Neural crest cell (in vitro differentiated cells): Measurements from ENCODE around the gene SAG. TPM values are rescaled to one million over a fixed set of nuclear protein-coding genes. Genes with fewer than 3 reads are reported as not detected.

Experiments
- DNase-seq: peaks from one replicate; pipeline ENCODE4 v3.0.0; 2021; ENCODE audit warnings: low read depth, mixed read lengths, low spot score
- H3K27ac Mint-ChIP-seq: one replicate; pipeline ENCODE4 v1.8.0; 2021; ENCODE audit warnings: mild to moderate bottlenecking, mixed read lengths; ENCODE audit not compliant: unreplicated experiment
- H3K27me3 Mint-ChIP-seq: 2 replicates; pipeline ENCODE4 v1.8.0; 2021; ENCODE audit warnings: low read depth, mild to moderate bottlenecking, mixed read lengths
- H3K36me3 Mint-ChIP-seq: 2 replicates; pipeline ENCODE4 v1.8.0; 2021; ENCODE audit warnings: low read depth, mild to moderate bottlenecking, mixed read lengths
- H3K4me1 Mint-ChIP-seq: 2 replicates; pipeline ENCODE4 v1.8.0; 2021; ENCODE audit warnings: mixed read lengths
- H3K4me3 Mint-ChIP-seq: one replicate; pipeline ENCODE4 v1.8.0; 2021; ENCODE audit warnings: mild to moderate bottlenecking, mixed read lengths
- H3K9me3 Mint-ChIP-seq: 2 replicates; pipeline ENCODE4 v1.8.0; 2021; ENCODE audit warnings: mixed read lengths
- total RNA-seq: library from RNA; stranded (reverse); gene quantifications from 2 replicates; pipeline ENCODE4 v1.2.1, GENCODE V29; 2021
- TF ChIP-seq, protein P1 (sequence below): fragments of 200-600 bp; sonication (generic); conservative IDR thresholded peaks from 2 replicates; pipeline ENCODE4 v1.5.0; 2021; ENCODE audit warnings: antibody characterized with exemption, mild to moderate bottlenecking

Gene SAG
- total RNA-seq, 1 donor from 2014 or later, result not detected

DNA sequence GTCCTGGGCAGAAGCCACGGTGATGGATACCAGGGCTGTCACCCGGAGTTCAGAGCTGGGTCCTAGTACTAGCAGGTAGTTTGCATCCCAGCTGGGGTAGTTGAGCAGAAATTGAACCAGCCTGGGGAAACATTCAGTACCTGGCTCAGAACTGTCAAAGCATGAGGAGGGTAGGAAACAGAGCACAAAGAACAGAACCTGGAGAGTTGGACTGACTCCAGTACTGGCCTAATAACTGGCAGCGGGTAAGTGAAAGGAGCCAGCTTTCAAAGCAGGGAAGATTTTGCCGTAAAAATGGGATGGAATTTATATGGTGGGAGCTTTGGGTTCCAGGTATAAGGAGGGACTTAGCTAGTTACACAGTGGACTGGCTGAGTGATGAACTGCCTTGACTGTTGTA lies 32.4 kb upstream of the SAG start:
- H3K4me1 Mint-ChIP-seq, result no peaks in the 10 kb centered on the region
- peaks cover 20% of the 10 kb centered on the region for H3K36me3 Mint-ChIP-seq
- H3K4me3 Mint-ChIP-seq, result no peak overlapping the region
- H3K27ac Mint-ChIP-seq, result no peak overlapping the region
- H3K9me3 Mint-ChIP-seq, result no peaks in the 10 kb centered on the region
- DNase-seq, result no peak
- H3K27me3 Mint-ChIP-seq, result no peaks in the 10 kb centered on the region
- TF ChIP-seq, protein P1, sequence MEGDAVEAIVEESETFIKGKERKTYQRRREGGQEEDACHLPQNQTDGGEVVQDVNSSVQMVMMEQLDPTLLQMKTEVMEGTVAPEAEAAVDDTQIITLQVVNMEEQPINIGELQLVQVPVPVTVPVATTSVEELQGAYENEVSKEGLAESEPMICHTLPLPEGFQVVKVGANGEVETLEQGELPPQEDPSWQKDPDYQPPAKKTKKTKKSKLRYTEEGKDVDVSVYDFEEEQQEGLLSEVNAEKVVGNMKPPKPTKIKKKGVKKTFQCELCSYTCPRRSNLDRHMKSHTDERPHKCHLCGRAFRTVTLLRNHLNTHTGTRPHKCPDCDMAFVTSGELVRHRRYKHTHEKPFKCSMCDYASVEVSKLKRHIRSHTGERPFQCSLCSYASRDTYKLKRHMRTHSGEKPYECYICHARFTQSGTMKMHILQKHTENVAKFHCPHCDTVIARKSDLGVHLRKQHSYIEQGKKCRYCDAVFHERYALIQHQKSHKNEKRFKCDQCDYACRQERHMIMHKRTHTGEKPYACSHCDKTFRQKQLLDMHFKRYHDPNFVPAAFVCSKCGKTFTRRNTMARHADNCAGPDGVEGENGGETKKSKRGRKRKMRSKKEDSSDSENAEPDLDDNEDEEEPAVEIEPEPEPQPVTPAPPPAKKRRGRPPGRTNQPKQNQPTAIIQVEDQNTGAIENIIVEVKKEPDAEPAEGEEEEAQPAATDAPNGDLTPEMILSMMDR, result no peak

DNA sequence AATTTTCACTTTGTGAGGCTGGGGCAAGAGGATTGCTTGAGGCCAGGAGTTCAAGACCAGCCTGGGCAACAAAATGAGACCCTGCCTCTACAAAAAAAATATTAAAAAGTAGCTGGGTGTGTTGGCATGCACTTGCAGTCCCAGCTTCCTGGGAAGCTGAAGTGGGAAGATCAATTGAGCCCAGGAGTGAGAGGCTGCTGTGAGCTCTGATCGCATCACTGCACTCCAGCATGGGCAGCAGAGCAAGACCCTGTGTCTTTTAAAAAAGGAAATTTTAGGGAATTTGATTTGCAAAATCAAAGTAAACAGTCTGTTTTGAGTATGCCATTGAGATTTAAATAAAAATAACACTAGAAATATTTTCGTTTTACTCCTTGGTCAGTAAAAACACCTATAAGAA lies 28.7 kb upstream of the SAG start:
- Mint-ChIP-seq H3K4me3 (no peak overlapping the region), H3K4me1 (no peaks in the 10 kb centered on the region), H3K27me3 (no peaks in the 10 kb centered on the region), H3K27ac (no peak overlapping the region), H3K36me3 (peaks cover 23% of the 10 kb centered on the region), H3K9me3 (no peaks in the 10 kb centered on the region)
- TF ChIP-seq, protein P1, result no peak
- DNase-seq, result no peak

- Mint-ChIP-seq H3K4me3 (no peak overlapping the region), H3K36me3 (peaks cover 22% of the 10 kb centered on the region), H3K4me1 (no peaks in the 10 kb centered on the region), H3K27ac (no peak overlapping the region), H3K27me3 (no peaks in the 10 kb centered on the region), H3K9me3 (no peaks in the 10 kb centered on the region)
- TF ChIP-seq, protein P1, result no peak
- no peak for DNase-seq
Measured at GRCh38 chr2:233280114-233280693, 27.4 kb upstream of the SAG start.

DNA sequence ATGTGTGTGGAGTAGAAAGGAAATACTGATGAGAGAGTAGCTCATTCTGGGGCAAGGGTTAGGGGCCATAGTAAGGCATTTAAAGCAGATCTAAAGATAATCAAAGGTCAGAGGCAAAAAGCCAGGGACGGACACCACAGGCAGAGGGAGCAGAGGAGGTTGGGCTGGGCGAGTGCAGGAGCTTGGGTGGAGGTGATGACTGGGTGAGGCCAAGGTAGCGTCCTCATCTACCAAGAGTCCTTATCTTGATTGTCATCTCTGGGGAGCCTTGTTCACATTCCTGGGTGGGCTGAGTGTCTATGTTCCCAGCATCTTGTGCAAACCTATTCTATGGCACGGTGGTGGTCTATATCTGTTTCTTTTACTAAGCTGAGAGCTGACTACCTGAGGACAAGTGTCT lies 26.1 kb upstream of the SAG start:
- Mint-ChIP-seq H3K4me3 (no peak overlapping the region), H3K9me3 (no peaks in the 10 kb centered on the region), H3K4me1 (no peaks in the 10 kb centered on the region), H3K36me3 (peaks cover 19% of the 10 kb centered on the region), H3K27me3 (no peaks in the 10 kb centered on the region), H3K27ac (no peak overlapping the region)
- DNase-seq, result no peak
- TF ChIP-seq, protein P1, result no peak

GRCh38 chr2:233281992-233282603 lies 25.5 kb upstream of the SAG start:
- H3K27ac Mint-ChIP-seq, result peak overlapping the region; percentile 36
- H3K4me1 Mint-ChIP-seq, result no peaks in the 10 kb centered on the region
- TF ChIP-seq, protein P1, result no peak

More at GRCh38 chr2:233281992-233282603, 25.5 kb upstream of the SAG start:
- Mint-ChIP-seq H3K4me3 (no peak overlapping the region), H3K36me3 (peaks cover 19% of the 10 kb centered on the region), H3K27me3 (no peaks in the 10 kb centered on the region), H3K9me3 (no peaks in the 10 kb centered on the region)
- no peak for DNase-seq
